ENCODE measurements around the gene RAB5A.
"Not testable (repeated sequence)": the region's sequence is repeated elsewhere in the genome, so short reads cannot be mapped to it uniquely, and the experiment has no call there.

The RAB5A gene

DNA sequence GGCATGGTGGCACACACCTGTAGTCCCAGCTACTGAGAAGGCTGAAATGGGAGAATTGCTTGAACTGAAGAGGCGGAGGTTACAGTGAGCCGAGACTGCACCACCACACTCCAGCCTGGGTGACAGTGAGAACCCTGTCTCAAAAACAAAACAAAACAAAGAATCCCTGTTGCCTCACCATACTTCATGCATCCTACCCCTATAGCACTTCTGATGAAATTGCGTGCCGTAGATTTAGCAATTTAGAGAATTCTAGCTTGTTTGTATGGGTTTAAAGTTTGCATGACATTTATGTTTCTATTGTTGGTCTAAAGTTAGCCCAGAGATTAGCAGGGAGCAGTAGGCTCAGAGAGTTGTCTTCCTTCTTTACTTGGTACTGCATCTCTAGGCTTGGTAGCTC lies 7.8 kb downstream of the RAB5A start:
- Mint-ChIP-seq H3K36me3 (ENCODE audit: low read depth) (peaks cover 55% of the 10 kb centered on the region), H3K4me3 (no peak overlapping the region), H3K4me1 (peaks cover 4% of the 10 kb centered on the region), H3K27me3 (ENCODE audit: low read depth) (no peaks in the 10 kb centered on the region), H3K9me3 (no peaks in the 10 kb centered on the region), H3K27ac (no peak overlapping the region)
- no peak for TF ChIP-seq CTCF (IDR thresholded peaks at IDR 0.05; ENCODE audit: unreplicated experiment in 3 of 3)

- H3K36me3 Mint-ChIP-seq (ENCODE audit: low read depth), result peaks cover 51% of the 10 kb centered on the region
- H3K4me3 Mint-ChIP-seq; H3K9me3 Mint-ChIP-seq; H3K27me3 Mint-ChIP-seq (ENCODE audit: low read depth); H3K4me1 Mint-ChIP-seq; H3K27ac Mint-ChIP-seq: not testable (repeated sequence)
Measured at GRCh38 chr3:19957354-19957753, 10.5 kb downstream of the RAB5A start.

DNA sequence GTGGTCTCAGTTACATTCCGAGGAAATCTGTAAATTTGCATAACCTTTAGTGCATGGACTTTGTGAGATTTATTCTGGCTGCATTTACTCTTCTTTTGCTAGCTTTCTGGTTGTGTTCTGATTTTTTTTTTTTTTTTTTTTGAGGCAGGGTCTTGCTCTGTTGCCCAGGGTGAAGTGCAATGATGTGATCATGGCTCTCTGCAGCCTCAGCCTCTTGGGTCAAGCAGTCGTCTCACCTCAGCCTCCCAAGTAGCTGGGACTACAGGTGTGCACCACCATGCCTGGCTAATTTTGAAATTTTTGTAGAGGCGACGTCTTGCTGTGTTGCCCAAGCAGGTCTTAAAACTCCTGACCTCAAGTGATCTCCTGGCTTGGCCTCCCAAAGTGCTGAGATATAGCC lies 12.6 kb downstream of the RAB5A start:
- H3K36me3 Mint-ChIP-seq (ENCODE audit: low read depth), result peaks cover 40% of the 10 kb centered on the region
- H3K4me1 Mint-ChIP-seq, result no peaks in the 10 kb centered on the region
- H3K27me3 Mint-ChIP-seq (ENCODE audit: low read depth), result no peaks in the 10 kb centered on the region
- no peak overlapping the region for H3K4me3 Mint-ChIP-seq
- no peaks in the 10 kb centered on the region for H3K9me3 Mint-ChIP-seq
- no peak overlapping the region for H3K27ac Mint-ChIP-seq
- no peak for TF ChIP-seq CTCF (IDR thresholded peaks at IDR 0.05; ENCODE audit: unreplicated experiment in 3 of 3)

DNA sequence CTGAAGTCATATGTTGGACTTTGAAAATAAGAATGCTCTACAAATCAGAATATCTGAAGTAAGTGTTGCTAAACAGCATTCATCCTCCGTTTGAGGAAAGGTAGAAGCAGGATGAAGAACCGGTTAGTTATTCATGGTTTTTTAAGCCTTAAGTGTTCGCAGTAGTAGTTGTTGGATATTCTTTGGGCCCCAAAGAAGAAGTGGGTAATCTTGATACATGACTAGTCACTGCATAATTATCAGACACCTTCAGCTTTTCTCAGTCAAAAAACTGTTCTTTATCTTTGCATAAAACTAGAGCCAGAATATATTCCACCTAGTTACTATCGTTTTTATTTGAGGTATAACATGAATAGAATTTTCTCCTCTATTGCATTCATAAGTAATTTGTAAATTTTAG lies 13.8 kb downstream of the RAB5A start:
- no peaks in the 10 kb centered on the region for H3K9me3 Mint-ChIP-seq
- H3K4me3 Mint-ChIP-seq, result no peak overlapping the region
- H3K4me1 Mint-ChIP-seq, result no peaks in the 10 kb centered on the region
- H3K27ac Mint-ChIP-seq, result no peak overlapping the region
- no peak for TF ChIP-seq CTCF (IDR thresholded peaks at IDR 0.05; ENCODE audit: unreplicated experiment in 3 of 3)
- peaks cover 29% of the 10 kb centered on the region for H3K36me3 Mint-ChIP-seq (ENCODE audit: low read depth)
- no peaks in the 10 kb centered on the region for H3K27me3 Mint-ChIP-seq (ENCODE audit: low read depth)

GRCh38 chr3:19961960-19962359 lies 15.1 kb downstream of the RAB5A start:
- Mint-ChIP-seq H3K4me1 (no peaks in the 10 kb centered on the region), H3K36me3 (ENCODE audit: low read depth) (peaks cover 30% of the 10 kb centered on the region), H3K9me3 (no peaks in the 10 kb centered on the region), H3K27ac (no peak overlapping the region), H3K4me3 (no peak overlapping the region), H3K27me3 (ENCODE audit: low read depth) (no peaks in the 10 kb centered on the region)
- no peak for TF ChIP-seq CTCF (IDR thresholded peaks at IDR 0.05; ENCODE audit: unreplicated experiment in 3 of 3)

DNA sequence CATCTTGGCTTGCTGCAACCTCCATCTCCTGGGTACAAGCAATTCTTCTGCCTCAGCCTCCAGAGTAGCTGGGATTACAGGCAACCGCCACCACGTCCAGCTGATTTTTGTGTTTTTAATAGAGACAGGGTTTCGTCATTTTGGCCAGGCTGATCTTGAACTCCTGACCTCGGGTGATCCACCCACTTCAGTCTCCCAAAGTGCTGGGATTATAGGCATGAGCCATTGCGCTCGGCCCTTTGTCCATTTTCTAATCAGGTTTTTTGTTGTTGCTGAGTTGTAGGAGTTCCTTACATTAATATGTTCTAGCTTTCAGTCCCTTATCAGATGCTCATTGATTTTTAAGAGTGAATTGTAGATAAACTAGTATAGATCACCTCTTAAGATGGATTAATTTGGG lies 20.3 kb downstream of the RAB5A start:
- Mint-ChIP-seq H3K4me3 (no peak overlapping the region), H3K9me3 (no peaks in the 10 kb centered on the region), H3K4me1 (no peaks in the 10 kb centered on the region), H3K36me3 (ENCODE audit: low read depth) (peaks cover 36% of the 10 kb centered on the region), H3K27me3 (ENCODE audit: low read depth) (no peaks in the 10 kb centered on the region), H3K27ac (no peak overlapping the region)
- TF ChIP-seq CTCF (IDR thresholded peaks at IDR 0.05; ENCODE audit: unreplicated experiment in 3 of 3), result no peak

- Mint-ChIP-seq H3K27ac (no peak overlapping the region), H3K9me3 (no peaks in the 10 kb centered on the region), H3K27me3 (ENCODE audit: low read depth) (no peaks in the 10 kb centered on the region), H3K36me3 (ENCODE audit: low read depth) (peaks cover 42% of the 10 kb centered on the region), H3K4me3 (no peak overlapping the region), H3K4me1 (no peaks in the 10 kb centered on the region)
- TF ChIP-seq CTCF (IDR thresholded peaks at IDR 0.05; ENCODE audit: unreplicated experiment in 3 of 3), result no peak
Measured at GRCh38 chr3:19967812-19968211, 20.9 kb downstream of the RAB5A start.
